22Rv1 (cell line): ENCODE measurements around the gene ERGIC1.

Experiments
- CTCF ChIP-seq: fragments of 450-650 bp; IDR thresholded peaks from 2 replicates; pipeline ENCODE4 v1.5.1; 2017; ENCODE audit warnings: mild to moderate bottlenecking
- ZFX ChIP-seq: fragments of 450-650 bp; IDR thresholded peaks from 2 replicates; pipeline ENCODE4 v1.6.1; 2017; ENCODE audit warnings: antibody characterized with exemption, borderline replicate concordance

GRCh38 chr5:172896465-172896864 is 62.4 kb downstream of the ERGIC1 start:
- TF ChIP-seq CTCF, result no peak
- no peak for TF ChIP-seq ZFX
